ENCODE results near the gene TMEM92.

The TMEM92 gene

GRCh38 chr17:50328363-50329325 lies 54.4 kb downstream of the TMEM92 start:
- Mint-ChIP-seq H3K4me3 (no peak overlapping the region), H3K36me3 (no peaks in the 10 kb centered on the region), H3K27ac (no peak overlapping the region), H3K27me3 (peaks cover 12% of the 10 kb centered on the region), H3K4me1 (peaks cover 5% of the 10 kb centered on the region), H3K9me3 (no peaks in the 10 kb centered on the region)
- ATAC-seq (ENCODE audit: low read depth) (no peak), DNase-seq (ENCODE audit: low spot score in 2 of 2) (no peak)

DNA sequence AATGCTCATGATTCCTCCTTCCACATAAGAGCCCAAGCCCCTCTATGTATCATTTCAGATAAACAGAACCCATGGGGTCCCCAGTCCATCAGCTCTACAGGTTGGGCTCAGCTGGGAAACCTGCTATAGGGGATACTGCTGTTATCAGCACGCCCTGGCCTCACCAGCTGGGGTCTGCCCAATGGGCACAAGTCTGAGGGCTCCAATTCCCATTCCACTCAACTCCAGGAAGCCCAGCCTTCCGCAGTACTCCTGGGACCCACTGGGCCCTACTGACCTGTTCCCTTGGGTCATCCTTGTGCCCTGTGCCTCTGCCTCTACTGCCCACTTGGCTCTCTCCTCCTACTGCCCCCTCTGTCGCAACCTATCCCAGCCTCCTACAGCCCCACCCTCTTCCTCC lies 55.5 kb downstream of the TMEM92 start:
- ATAC-seq (ENCODE audit: low read depth): no peak
- no peak overlapping the region for H3K27ac Mint-ChIP-seq

GRCh38 chr17:50330151-50330775 lies 56.0 kb downstream of the TMEM92 start:
- Mint-ChIP-seq H3K4me3 (no peak overlapping the region), H3K9me3 (no peaks in the 10 kb centered on the region), H3K27me3 (peaks cover 12% of the 10 kb centered on the region), H3K36me3 (no peaks in the 10 kb centered on the region), H3K4me1 (peaks cover 5% of the 10 kb centered on the region), H3K27ac (no peak overlapping the region)
- no peak for DNase-seq (ENCODE audit: low spot score in 2 of 2)
- ATAC-seq (ENCODE audit: low read depth): no peak

More for the DNA sequence above, 55.5 kb downstream of the TMEM92 start:
- DNase-seq (ENCODE audit: low spot score in 2 of 2): no peak
- H3K4me1 Mint-ChIP-seq: peaks cover 5% of the 10 kb centered on the region
- H3K9me3 Mint-ChIP-seq: no peaks in the 10 kb centered on the region
- H3K36me3 Mint-ChIP-seq: no peaks in the 10 kb centered on the region
- H3K4me3 Mint-ChIP-seq: no peak overlapping the region
- H3K27me3 Mint-ChIP-seq: peaks cover 12% of the 10 kb centered on the region
